H9 (cell line): ENCODE measurements around the gene ZNF555. TPM values are rescaled to one million over a fixed set of nuclear protein-coding genes. Genes with fewer than 3 reads are reported as not detected.

Source experiments
- DNase-seq: peaks from one replicate; pipeline ENCODE4 v3.0.0-alpha.2; 2017
- H2AFZ ChIP-seq: one replicate; pipeline ENCODE4 v1.6.1; 2013; ENCODE audit warnings: mild to moderate bottlenecking, low read length, control low read depth, moderate library complexity
- H2AK5ac ChIP-seq: 2 replicates; pipeline ENCODE4 v1.6.1; 2013; ENCODE audit warnings: low read length, control low read depth, mixed read lengths; ENCODE audit not compliant: insufficient read length
- H2BK120ac ChIP-seq: one replicate; pipeline ENCODE4 v1.6.1; 2013; ENCODE audit warnings: low read depth, mild to moderate bottlenecking, low read length, control low read depth, inconsistent platforms; ENCODE audit not compliant: poor library complexity, severe bottlenecking
- H2BK12ac ChIP-seq: 2 replicates; pipeline ENCODE4 v1.6.1; 2013; ENCODE audit warnings: low read length, control low read depth, mixed read lengths, low read depth; ENCODE audit not compliant: insufficient read length
- H2BK15ac ChIP-seq: 2 replicates; pipeline ENCODE4 v1.6.1; 2013; ENCODE audit warnings: low read depth, low read length, control low read depth
- H2BK20ac ChIP-seq: one replicate; pipeline ENCODE4 v1.6.1; 2013; ENCODE audit warnings: low read depth, mild to moderate bottlenecking, low read length, control low read depth, inconsistent platforms; ENCODE audit not compliant: poor library complexity, severe bottlenecking
- H2BK5ac ChIP-seq: 2 replicates; pipeline ENCODE4 v1.6.1; 2013; ENCODE audit warnings: low read length, control low read depth, mixed read lengths; ENCODE audit not compliant: insufficient read length
- H3K14ac ChIP-seq: 2 replicates; pipeline ENCODE4 v1.6.1; 2013; ENCODE audit warnings: low read length, control low read depth; ENCODE audit not compliant: insufficient read depth
- H3K18ac ChIP-seq: 2 replicates; pipeline ENCODE4 v1.6.1; 2013; ENCODE audit warnings: low read depth, mild to moderate bottlenecking, mixed read lengths, low read length, control low read depth; ENCODE audit not compliant: insufficient read length
- H3K23ac ChIP-seq: 2 replicates; pipeline ENCODE4 v1.6.1; 2013; ENCODE audit warnings: low read length, control low read depth, mixed read lengths, low read depth; ENCODE audit not compliant: insufficient read length
- H3K23me2 ChIP-seq: 2 replicates; pipeline ENCODE4 v1.6.1; 2013; ENCODE audit warnings: low read depth, mild to moderate bottlenecking, mixed read lengths, low read length, control low read depth; ENCODE audit not compliant: insufficient read length, poor library complexity, severe bottlenecking
- H3K27ac ChIP-seq: 2 replicates; pipeline ENCODE4 v1.5.1; 2013; ENCODE audit warnings: low read length, control low read depth, mixed read lengths, low read depth; ENCODE audit not compliant: insufficient read length
- H3K27me3 ChIP-seq: 2 replicates; pipeline ENCODE4 v1.6.1; 2013; ENCODE audit warnings: low read length, control low read depth, inconsistent platforms; ENCODE audit not compliant: insufficient read depth
- H3K4ac ChIP-seq: 2 replicates; pipeline ENCODE4 v1.6.1; 2013; ENCODE audit warnings: low read depth, mild to moderate bottlenecking, control low read depth, inconsistent platforms, low read length, moderate library complexity
- H3K4me1 ChIP-seq: 2 replicates; pipeline ENCODE4 v1.6.1; 2013; ENCODE audit warnings: low read length, control low read depth, inconsistent platforms; ENCODE audit not compliant: insufficient read depth
- H3K4me2 ChIP-seq: 2 replicates; pipeline ENCODE4 v1.6.1; 2013; ENCODE audit warnings: low read length, control low read depth, mixed read lengths; ENCODE audit not compliant: insufficient read length, insufficient read depth
- H3K56ac ChIP-seq: 2 replicates; pipeline ENCODE4 v1.6.1; 2013; ENCODE audit warnings: low read depth, mild to moderate bottlenecking, mixed read lengths, low read length, control low read depth; ENCODE audit not compliant: insufficient read length
- H3K79me1 ChIP-seq: 2 replicates; pipeline ENCODE4 v1.6.1; 2013; ENCODE audit warnings: low read depth, mild to moderate bottlenecking, moderate library complexity, low read length, control low read depth, inconsistent platforms; ENCODE audit not compliant: insufficient read depth, poor library complexity, severe bottlenecking
- H3K79me2 ChIP-seq: 2 replicates; pipeline ENCODE4 v1.6.1; 2013; ENCODE audit warnings: low read length, control low read depth, inconsistent platforms; ENCODE audit not compliant: insufficient read depth
- H3K9ac ChIP-seq: 2 replicates; pipeline ENCODE4 v1.6.1; 2013; ENCODE audit warnings: low read length, control low read depth, mixed read lengths; ENCODE audit not compliant: insufficient read length; ENCODE audit errors: extremely low read depth
- H3K9me3 ChIP-seq: one replicate; pipeline ENCODE4 v1.6.1; 2013; ENCODE audit warnings: low read depth, low read length, inconsistent platforms; ENCODE audit not compliant: control insufficient read depth
- H3T11ph ChIP-seq: one replicate; pipeline ENCODE4 v1.6.1; 2013; ENCODE audit warnings: mild to moderate bottlenecking, low read length, control low read depth, inconsistent platforms
- H4K20me1 ChIP-seq: one replicate; pipeline ENCODE4 v1.6.1; 2013; ENCODE audit not compliant: control insufficient read depth, insufficient read length, insufficient read depth
- H4K5ac ChIP-seq: 2 replicates; pipeline ENCODE4 v1.6.1; 2013; ENCODE audit warnings: low read depth, mild to moderate bottlenecking, mixed read lengths, low read length, control low read depth; ENCODE audit not compliant: insufficient read length
- H4K8ac ChIP-seq: replicated peaks from 2 replicates; pipeline ENCODE4 v1.6.1; 2013; ENCODE audit warnings: low read length, control low read depth, mixed read lengths, low read depth; ENCODE audit not compliant: insufficient read length
- H4K91ac ChIP-seq: 2 replicates; pipeline ENCODE4 v1.6.1; 2013; ENCODE audit warnings: low read depth, mild to moderate bottlenecking, moderate library complexity, mixed read lengths, low read length, control low read depth; ENCODE audit not compliant: insufficient read length
- H3K27ac Mint-ChIP-seq, 3 experiments: 2 replicates in 2 of 3; 3 replicates in 1 of 3; pipeline ENCODE4 v1.8.0; 2020 to 2021; ENCODE audit warnings: mixed read lengths in 3 of 3, mild to moderate bottlenecking in 1 of 3, moderate library complexity in 1 of 3
- H3K27me3 Mint-ChIP-seq: 2 replicates; pipeline ENCODE4 v1.8.0; 2021; ENCODE audit warnings: low read depth, mild to moderate bottlenecking, moderate library complexity, mixed read lengths
- H3K36me3 Mint-ChIP-seq, 3 experiments: 2 replicates in 2 of 3; 3 replicates in 1 of 3; pipeline ENCODE4 v1.8.0; 2020 to 2021; ENCODE audit warnings: low read depth in 3 of 3, mixed read lengths in 3 of 3; ENCODE audit not compliant: insufficient read depth in 1 of 3
- H3K4me1 Mint-ChIP-seq, 2 experiments: 2 replicates each; pipeline ENCODE4 v1.8.0; 2020; ENCODE audit warnings: mixed read lengths in 2 of 2
- H3K4me3 Mint-ChIP-seq, 2 experiments: 2 replicates in 1 of 2; 3 replicates in 1 of 2; pipeline ENCODE4 v1.8.0; 2020 to 2021; ENCODE audit warnings: mild to moderate bottlenecking in 2 of 2, mixed read lengths in 2 of 2, moderate library complexity in 1 of 2
- H3K9me3 Mint-ChIP-seq, 2 experiments: 2 replicates in 1 of 2; 3 replicates in 1 of 2; pipeline ENCODE4 v1.8.0; 2020; ENCODE audit warnings: mild to moderate bottlenecking in 2 of 2, mixed read lengths in 2 of 2, moderate library complexity in 1 of 2
- CTCF ChIP-seq: fragments of 200-600 bp; sonication (generic); conservative IDR thresholded peaks from 3 replicates; pipeline ENCODE4 v1.8.0; 2021; ENCODE audit warnings: antibody characterized with exemption, mild to moderate bottlenecking
- WGBS: extraction: QIAGEN DNeasy Blood & Tissue Kit; methylation state at CpG from one replicate; pipeline ENCODE4 v1.1.7; 2013; ENCODE audit warnings: missing lambda C conversion rate, low lambda C conversion rate, mixed read lengths; ENCODE audit not compliant: insufficient read length; ENCODE audit errors: extremely low coverage; 5-methylcytosine and 5-hydroxymethylcytosine counted together
- total RNA-seq: library from RNA; stranded (reverse); gene quantifications from 2 replicates; pipeline ENCODE4 v1.2.1, GENCODE V29; 2021

The ZNF555 gene
- total RNA-seq, 1 experiment from 2014 or later: 7.8 TPM

- H3K56ac ChIP-seq: no peak overlapping the region
- DNase-seq: no peak
- no peaks in the 10 kb centered on the region for H3K9me3 ChIP-seq
- no peak overlapping the region for H3K9ac ChIP-seq
- no peak overlapping the region for H3K18ac ChIP-seq
- Mint-ChIP-seq H3K4me3 (no peak overlapping the region), H3K9me3 (no peaks in the 10 kb centered on the region), H3K27ac (no peak overlapping the region), H3K27me3 (no peaks in the 10 kb centered on the region), H3K4me1 (no peaks in the 10 kb centered on the region), H3K36me3 (peaks cover 17 to 73% (median 72%) of the 10 kb centered on the region in 3 experiments)
- H4K8ac ChIP-seq: no peak overlapping the region
- no peaks in the 10 kb centered on the region for H3K23me2 ChIP-seq
- H2BK15ac ChIP-seq: no peak overlapping the region
- no peak overlapping the region for H4K5ac ChIP-seq
- H3K79me1 ChIP-seq: peaks cover 4% of the 10 kb centered on the region
- no peak overlapping the region for H3K14ac ChIP-seq
- H2BK12ac ChIP-seq: no peak overlapping the region
- no peak overlapping the region for H3T11ph ChIP-seq
- TF ChIP-seq CTCF: no peak
- H2AFZ ChIP-seq: no peak overlapping the region
- no peak overlapping the region for H3K27ac ChIP-seq
- no CpG with 5 or more reads among the region's 17 CpGs for WGBS
- H3K4me1 ChIP-seq: no peaks in the 10 kb centered on the region
- H2BK5ac ChIP-seq: no peak overlapping the region
- H4K20me1 ChIP-seq: no peaks in the 10 kb centered on the region
- H2BK120ac ChIP-seq: no peak overlapping the region
- H3K4me2 ChIP-seq: no peak overlapping the region
- no peak overlapping the region for H3K4ac ChIP-seq
- H3K23ac ChIP-seq: no peak overlapping the region
- H4K91ac ChIP-seq: no peak overlapping the region
- no peaks in the 10 kb centered on the region for H3K27me3 ChIP-seq
- H2AK5ac ChIP-seq: no peak overlapping the region
- no peak overlapping the region for H2BK20ac ChIP-seq
- no peaks in the 10 kb centered on the region for H3K79me2 ChIP-seq
Measured at GRCh38 chr19:2802826-2803225, 38.4 kb upstream of the ZNF555 start.
